Dermis blood vessel endothelial cell (primary cell): ENCODE measurements around the gene GJD2. TPM values are rescaled to one million over a fixed set of nuclear protein-coding genes. Genes with fewer than 3 reads are reported as not detected.

Experiments
- DNase-seq: peaks from one replicate; pipeline ENCODE4 v3.0.0; 2010
- total RNA-seq: library from RNA; depleted of rRNA; stranded (reverse); fragments of >200 nt; gene quantifications from 2 replicates; pipeline ENCODE4 v1.2.3, GENCODE V29; 2014

The GJD2 gene
- total RNA-seq: not detected in 2 replicates

DNA sequence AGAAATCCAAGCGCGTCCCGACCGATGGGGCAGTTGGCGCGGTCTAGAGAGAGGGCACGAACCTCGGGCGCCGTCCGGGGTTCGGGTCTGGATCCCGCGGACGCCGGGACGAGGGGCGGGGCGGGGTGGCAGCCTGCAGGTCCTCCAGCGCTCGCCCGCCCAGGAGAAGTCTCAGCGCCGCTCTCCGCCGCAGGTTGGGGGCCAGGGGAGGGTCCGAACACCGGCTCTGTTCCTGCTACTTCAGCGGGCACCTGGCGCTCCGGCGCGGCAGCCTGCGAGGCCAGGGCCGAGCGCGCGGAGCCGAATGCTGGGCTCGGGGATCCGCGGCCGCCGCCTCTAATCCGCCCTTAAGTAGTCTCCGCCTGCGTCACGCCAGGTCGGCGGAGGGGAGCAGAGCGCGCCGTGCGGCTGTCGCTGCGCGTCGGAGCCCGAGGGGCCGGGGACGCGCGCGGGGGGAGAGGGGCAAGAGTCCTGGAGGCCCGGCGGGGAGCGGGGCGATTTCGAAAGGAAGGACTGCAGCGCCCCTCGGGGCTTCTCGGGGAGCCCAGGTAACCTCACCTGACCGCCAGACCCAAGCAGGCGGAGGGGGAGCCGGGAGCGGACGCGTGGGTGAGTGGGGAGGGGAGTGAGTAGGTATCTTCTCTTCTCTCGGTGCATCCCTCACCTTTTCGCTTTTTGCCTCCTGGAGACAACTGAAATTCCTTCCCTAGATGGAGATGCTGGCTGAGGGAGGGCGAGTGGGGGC lies at the start of gene GJD2:
TSS of gene GJD2 (minus strand) at position 325 of the 745 bp plus-strand sequence. CDS start 510 bp downstream, outside the sequence.
- no peak for DNase-seq

DNA sequence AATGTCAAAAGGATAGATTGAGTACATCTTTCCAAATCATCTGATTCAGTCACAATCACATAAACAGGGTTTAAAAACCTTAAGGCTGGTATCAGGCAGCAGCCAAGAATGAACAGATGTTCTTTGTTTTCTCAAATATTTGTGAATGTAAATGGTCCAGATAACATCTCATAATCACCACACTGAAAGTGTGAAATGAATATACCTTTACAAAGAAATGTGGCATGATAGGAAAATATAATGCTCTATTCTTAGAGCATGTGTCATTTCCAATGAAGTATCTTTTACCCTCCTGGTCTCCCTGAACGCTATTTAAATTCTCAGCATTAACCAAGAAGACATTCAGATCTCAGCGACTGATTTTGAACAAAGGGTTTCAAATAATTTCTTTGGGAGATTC lies 49.3 kb upstream of the GJD2 start:
- no peak for DNase-seq

DNA sequence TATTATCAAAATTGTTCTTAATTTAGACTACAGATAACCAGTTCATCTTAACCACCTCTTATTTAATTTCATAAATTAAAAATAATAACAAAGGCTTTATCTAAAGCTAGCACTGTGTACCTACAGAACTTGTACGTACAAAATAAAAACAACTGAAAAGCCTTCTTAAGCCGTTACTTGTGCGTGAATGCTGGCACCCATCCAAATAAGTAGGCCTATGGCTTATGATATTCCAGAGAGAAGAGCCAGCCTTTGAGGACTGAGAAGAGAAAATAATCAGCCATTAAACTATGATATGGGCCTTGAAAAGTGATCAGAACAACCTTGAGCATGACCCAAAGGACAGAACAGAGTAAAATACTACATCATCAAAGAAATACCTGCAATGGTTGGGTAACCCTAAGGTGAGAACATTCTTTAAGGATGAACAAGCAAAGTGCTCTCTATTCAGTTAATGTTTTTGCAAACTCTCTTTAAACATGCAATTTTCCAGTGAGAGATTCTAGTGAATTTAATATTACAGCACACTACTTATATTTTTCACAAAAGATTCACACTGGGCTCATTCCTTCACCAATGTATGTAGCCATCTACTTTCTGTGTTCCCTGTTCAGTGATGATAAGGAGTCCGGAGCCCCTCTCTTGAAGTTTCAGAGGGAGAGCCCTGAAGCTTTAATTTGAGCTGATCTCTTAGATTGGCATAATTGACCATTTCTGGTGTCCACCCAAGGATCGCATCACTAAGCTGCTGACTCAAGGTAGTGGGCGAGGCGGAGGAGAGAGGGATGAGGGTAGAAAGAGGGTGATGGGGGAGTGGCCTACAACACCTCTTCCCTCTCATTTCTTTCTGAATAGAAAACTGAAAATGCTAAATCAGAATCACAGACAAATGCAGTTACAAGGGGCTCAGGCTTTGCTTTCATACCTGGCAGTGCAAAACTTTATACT lies 48.3 kb upstream of the GJD2 start:
- DNase-seq: no peak

DNA sequence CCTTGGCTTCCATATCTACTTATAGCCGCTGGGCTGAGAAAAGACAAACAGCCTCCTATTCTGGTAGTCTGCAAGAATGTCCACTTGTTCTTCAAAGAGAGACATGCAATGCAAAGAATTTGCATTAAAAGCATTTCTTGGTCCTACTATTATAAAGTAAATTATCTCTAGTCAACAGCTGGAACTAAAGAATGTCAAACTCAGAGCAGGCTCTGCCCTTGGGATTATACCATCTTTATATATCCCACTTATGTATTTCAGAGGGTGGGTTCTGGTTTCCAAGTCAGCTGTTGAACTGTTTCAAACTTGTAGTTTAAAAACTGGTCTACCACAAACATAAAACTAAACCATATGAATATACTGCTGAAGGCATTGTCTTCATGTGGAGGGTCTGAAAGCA lies 47.6 kb upstream of the GJD2 start:
- DNase-seq: no peak

DNA sequence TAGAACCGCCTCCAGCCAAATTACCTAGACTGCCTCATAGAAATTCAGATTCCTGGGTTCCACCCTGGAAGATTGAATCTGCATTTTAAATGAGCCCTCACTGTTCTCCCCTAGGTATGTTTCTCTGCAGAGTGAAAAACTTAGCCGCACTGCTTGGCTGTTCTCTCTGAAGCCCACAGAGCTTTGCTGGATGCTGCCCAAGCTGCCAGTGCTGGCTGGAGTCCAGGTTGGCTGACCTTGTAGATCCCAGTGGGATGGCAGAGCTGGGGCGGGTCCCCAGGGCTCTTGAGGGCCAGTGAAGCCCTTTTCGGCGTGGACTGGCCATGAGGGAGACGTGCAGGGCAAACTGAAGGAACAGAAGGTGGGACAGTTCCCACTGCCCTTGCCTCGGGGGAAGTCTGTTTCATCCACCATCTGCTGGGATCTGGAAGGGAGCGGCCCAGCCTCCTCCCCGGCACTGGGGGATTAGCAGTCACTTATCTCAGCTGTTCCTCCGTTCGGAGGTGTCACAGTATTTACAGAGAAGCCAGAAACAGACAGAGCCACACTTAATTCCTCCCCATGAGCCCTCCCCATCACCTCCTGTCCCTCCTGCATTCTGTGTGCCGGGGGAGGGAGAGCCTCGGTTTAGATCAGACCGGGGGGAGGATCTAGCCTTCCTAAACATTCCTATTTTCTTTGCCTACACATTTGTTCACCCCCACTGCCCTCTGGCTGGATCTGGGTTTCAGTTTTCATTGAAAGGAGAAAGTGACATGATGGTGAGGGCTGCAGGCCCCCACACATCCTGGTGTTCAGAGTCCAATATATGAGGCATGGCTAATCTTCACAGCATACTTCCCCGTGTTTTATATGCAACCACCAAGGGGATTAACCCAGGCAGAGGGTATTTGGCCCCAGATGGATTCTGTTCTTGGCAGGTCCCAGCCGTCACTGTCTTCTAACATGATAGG lies 44.6 kb upstream of the GJD2 start:
- peak; percentile 6 for DNase-seq

DNA sequence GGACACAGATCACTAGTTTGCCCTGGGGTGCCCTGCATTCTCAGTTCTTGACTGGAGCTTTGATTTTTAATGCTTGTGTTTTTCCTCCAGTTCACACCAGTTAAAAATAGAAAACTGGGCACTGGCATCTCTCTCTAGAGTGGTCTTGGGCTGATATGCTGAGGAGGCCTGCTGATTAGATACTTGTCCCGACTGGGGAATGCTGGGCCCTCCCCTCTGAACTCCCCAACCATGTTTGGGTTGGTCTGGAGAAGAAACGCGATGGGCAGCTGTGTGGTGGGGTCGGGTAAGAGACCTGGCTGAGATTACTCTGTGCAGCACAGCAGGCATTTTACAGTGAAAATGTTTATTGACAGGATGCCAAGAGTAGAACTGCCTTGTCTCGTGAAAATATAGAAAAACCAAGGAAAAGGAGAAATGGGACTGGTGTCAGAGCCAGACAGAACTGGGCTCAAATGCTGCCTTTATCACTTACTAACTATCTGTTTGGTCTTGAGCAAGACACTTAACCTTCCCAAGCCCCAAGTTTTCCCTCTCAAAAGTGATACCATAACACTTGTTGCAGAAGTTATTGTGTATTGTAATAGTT lies 42.1 kb upstream of the GJD2 start:
- no peak for DNase-seq

DNA sequence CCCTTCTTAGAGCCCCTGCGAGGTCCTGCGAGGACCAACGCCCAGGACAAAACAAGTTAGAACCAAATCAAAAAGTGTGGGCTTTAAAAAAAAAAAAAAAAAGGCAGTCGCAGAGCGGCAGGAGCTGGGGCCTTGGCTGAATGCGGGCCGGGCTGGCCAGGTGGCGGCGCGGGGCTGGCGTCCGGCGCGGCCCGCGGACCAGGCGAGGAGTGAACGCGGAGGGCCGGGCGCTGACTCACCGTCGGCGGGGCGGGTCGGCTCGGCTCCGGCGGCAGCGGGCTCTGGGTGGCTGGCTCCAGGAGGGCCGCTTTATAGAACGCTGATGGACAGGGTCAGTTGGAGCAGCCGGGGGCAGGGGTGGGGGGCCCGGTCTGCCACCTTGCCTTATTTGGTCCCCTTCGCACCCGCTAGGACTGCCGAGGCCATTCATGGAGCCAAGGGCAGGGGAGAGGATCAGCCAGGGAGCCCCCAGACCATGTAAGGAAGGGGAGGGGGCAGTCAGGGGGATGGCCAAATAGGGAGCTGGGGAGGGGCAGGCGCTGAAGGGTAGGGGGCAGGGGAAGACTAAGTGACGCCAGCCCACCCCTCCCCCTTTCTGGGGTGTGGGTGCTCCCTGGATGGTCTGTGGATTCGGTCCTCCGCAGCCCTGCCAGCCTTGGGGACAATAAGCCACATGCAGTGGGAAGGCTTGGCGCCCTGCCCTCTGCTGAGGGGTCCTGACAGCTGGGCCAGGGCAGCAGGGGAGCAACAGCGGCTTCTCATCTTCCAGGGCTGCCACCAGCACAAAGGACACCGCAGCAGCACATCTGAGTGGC lies 40.7 kb upstream of the GJD2 start, which contains the start of gene ACTC1:
TSS of gene ACTC1 (minus strand) at position 283 of the 815 bp plus-strand sequence. CDS start 741 bp downstream, outside the sequence.
- DNase-seq: peak; percentile 55

DNA sequence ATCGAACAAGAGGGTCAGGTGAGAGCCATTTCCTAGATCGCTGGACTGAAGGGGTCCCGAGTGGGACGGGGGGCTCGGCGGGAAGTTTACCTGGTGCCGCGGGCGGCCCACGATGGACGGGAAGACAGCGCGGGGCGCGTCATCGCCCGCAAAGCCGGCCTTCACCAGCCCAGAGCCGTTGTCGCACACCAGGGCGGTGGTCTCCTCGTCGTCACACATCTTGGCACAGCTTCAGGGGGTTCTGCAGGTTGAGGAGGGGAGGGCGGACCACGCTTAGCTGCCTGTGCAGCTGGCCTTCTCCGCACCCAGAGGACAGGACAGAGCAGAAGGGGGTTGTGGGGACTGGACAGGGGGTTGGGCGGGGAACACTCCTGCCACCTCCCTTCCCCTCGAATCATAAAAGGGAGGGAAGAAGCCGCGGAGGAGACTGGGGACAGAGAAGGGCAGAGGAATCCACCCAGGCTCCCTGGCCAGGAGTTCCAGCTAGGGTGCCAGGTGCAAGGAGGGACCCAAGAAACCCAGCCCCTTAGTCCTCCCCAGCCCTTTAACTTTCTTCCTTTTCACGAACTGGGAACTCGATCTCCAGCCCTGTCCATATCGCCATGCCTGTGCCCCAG lies 39.9 kb upstream of the GJD2 start:
- no peak for DNase-seq

DNA sequence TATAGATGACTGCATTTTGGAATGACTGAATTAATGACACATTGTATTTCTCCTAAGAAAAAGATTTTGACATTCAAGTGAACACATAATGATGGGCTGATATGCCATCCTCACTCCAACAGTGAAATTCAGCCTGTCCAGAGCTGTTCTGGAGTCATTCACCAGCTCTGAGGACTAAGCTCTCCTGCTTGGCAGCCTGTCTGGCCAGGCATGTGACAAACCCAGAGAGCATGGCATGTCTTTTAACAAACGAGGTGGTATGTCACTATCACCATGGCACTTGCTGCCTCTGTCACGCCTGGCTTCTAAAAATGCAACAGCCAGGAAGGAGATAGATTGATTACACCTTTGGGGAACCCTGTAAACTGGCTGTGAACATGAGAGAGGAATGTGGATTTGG lies 39.1 kb upstream of the GJD2 start:
- no peak for DNase-seq

DNA sequence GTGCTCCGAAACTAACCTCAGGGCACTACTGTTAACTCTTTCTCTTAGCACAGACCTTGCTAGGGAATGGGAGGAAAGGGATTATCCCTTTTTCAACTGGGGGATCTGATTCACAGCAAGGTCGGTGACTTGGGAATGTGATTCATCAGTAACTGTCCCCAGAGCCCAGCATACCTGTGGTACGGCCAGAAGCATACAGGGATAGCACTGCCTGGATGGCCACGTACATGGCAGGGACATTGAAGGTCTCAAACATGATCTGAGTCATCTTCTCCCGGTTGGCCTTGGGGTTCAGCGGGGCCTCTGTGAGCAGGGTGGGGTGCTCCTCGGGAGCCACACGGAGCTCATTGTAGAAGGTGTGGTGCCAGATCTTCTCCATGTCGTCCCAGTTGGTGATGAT lies 38.3 kb upstream of the GJD2 start:
- no peak for DNase-seq

DNA sequence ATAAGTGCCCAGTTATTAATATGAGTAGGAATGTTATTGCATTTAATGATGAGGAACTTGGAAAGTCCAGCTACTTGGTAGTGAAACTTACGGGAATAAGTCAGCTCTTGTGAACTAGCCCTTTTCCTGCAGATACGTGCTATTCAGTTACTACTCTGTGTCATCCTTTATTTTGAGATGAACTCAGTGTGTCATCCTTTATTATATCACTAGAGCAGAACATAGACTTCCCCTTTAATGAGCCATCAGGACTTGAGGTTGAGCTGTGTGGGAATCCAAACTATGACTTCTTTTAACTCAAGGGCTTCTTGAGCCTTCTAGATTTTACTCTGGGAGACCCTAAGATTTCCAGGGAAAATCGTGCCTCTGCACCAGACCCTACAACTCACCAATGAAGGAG lies 36.9 kb upstream of the GJD2 start:
- DNase-seq: no peak

DNA sequence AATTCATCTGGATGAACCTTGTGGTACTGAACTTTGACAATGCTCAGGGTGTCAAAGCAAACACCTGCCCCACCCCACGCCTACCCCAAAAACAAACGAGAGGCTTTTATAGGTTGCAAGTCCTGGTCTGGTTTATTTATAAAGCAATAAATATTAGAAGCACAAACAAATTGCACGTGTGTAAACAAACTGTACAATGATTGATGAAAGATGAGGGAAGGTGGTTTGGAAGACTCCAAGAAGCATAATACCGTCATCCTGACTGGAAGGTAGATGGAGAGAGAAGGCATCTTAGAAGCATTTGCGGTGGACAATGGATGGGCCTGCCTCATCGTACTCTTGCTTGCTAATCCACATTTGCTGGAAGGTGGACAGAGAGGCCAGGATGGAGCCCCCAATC lies 35.3 kb upstream of the GJD2 start:
- no peak for DNase-seq

DNA sequence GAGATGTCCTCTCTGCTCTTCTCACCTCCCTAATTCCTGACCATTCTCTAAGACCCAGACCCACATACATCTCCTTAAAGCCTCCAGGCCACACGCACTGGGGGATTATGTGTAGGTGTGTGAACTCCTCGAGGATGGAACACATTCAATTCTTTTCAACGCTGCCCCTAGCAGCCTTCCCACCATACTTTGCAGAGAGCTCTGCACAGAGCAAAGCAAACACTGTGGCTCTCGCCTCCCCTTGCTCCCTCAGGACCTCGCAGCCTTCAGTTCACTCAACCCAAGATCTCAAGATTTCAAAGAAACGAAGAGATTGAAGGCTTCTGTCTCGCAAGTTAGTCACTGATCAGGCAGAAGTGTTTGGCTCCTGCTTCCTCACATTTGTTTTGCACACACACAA lies 34.5 kb upstream of the GJD2 start:
- no peak for DNase-seq

DNA sequence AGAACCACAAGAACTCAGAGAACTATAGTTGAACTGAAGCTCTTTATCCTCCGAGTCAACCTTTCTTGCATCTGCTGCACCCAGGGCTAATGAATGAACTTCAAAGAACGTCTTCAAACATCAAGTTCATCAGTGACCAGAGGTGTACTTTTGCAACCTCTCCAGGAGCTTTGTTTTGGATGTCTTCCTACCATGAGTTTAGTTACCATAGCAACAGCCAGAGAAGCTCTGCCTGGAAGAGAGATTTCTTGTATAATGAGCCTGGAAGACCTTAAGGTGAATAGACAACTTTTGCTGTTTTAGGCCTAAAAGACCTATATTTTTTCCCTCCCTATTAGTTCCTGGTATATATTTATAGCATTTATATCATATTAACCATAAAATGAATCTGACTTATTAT lies 31.4 kb upstream of the GJD2 start:
- DNase-seq: no peak

DNA sequence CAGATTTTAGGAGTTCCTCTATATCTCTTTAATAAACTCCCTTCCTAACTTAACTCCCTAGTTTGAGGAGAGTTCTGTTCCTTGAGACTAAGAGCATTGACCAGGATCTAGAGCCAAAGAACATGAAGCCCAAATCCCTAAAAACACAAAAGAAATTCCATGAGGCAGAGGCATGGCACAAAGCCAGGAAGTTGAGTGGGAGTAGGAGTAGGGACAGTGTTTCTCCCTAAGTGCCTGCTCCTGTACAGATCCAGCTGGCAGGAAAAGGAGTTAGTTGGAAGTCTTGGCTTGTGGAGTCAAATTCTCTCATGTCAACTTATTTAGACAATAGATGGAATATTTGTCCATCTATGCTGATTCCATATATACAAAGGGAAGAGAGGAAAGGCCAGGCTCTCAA lies 29.2 kb upstream of the GJD2 start:
- DNase-seq: peak; percentile 28

DNA sequence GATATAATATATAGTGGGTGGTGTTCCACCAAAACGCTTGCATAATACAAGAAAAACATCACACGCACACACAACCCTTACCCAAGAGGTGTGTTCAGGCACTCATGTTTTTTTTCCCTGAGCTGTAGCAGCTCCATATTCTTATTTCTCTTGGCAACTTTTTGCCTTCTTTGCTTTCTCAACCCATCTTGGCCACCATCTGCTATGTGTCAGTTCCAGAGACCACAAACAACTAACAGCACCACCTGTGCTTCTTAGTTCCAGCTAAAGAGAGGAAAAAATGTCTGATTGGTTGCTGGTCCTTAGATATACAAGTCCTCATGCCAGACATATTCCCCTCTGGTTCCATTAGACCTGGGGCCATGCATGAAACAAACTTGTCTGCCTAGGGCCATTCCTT lies 28.6 kb upstream of the GJD2 start:
- DNase-seq: no peak

DNA sequence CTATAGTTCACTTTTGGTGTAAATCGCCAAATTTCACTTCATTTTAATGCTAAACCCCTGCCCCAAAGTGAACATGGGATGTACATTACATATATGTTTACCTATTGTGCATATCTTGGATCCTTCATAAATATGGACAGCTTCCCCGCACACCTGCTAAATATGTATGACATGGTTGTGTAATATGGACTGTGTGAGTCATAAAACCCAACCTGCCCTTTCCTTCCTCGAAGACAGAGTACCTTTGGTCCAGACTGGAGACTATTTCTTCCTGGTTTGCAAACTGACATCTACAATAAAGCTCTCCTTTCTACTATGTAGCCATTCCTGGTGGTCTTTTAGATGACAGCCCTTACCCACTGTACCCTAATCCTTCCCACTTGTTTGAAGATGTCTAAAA lies 28.1 kb upstream of the GJD2 start:
- DNase-seq: no peak

DNA sequence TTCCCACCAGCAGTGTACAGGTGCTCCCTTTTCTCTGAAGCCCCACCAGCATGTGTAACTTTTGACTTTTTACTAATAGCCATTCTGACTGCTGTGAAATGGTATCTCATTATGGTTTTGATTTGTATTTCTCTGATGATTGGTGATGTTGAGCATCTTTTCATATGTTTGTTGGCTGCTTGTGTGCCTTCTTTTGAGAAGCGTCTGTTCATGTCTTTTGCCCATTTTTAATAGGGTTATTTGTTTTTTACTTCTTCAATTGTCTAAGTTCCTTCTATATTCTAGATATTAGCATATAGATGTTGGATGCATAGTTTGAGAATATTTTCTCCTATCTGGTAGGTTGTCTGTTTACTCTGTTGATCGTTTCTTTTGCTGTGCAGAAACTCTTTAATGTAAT lies 25.9 kb upstream of the GJD2 start:
- DNase-seq: no peak

DNA sequence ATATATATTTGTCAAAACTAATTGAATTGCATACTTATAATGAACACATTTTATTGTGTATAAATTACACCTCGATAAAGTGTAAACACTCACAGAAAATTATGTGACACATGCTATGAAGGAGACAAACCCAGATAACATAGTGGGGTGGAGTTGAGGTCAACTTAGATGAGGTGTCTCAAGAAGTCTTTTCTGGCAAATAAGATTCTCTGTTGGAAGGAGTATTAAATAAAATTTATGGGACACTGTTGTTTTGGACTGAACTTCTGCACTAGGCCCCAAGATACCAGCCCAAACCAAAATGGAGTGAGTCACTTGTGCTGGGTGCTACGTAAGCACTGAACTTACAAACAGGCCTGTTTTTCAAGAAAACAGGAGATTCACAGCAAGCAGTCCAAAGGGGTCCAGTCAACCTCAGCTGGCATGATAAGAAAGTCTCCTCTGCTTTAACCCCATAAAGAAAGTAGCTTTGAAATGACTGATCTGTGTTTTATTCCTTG lies 21.9 kb upstream of the GJD2 start:
- no peak for DNase-seq

DNA sequence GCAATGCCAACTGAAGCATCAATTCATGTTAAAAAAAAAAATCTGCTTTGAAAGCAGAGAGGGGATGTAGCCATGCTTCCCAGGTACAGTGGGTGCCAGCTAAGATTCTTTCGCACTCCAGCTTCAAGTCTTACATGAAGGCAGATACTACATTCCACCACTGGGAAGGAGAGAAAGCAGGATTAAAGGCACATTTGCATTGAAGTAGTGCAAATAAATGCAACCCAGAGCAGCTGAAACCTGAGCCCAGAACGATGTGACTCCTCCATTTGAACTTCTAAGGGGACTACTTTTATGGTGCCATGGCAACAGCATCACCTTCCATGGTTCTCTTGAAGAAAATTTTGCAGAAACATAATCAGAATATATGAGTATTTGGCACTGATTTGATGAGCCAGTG lies 19.1 kb upstream of the GJD2 start:
- no peak for DNase-seq

DNA sequence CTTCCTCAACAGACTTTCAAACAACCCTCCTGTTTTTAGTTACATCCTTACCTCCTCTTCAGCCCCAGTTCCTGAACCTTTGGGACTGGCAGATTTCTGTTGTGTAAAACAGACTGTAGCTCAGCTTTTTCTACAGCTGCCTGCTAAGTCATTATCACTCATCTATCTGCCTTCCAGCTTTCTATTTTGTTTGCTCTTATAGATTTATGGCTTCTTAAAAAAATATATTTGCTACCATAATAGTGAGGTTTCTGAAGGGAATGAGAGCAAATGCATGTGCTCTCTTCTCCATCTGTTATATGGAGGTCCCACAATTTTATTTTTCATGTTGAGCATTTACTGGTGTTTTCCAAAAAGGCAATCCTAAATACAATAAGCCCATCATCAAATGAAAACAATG lies 18.2 kb upstream of the GJD2 start:
- DNase-seq: no peak
